ENCODE measurements around the gene DCC.

Gene DCC

DNA sequence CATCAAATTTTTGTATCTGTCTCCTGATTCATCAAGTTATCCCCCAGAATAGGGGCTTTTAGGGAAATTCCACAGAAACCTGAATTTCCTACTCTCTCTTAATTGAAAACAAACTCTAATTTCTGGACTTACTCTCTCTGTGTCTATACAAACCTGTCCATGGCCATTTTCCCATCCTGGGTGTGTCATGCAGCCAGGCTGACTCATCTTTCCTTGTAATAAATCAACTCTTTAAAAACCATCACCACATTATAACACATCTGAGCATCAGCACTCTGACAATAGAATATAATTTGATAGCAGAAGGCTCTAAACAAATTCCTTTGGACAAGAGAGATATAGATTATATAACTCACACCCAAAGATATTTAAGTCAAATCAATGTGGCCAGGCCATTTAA lies 610.2 kb downstream of the DCC start:
- DNase-seq, result no peak

DNA sequence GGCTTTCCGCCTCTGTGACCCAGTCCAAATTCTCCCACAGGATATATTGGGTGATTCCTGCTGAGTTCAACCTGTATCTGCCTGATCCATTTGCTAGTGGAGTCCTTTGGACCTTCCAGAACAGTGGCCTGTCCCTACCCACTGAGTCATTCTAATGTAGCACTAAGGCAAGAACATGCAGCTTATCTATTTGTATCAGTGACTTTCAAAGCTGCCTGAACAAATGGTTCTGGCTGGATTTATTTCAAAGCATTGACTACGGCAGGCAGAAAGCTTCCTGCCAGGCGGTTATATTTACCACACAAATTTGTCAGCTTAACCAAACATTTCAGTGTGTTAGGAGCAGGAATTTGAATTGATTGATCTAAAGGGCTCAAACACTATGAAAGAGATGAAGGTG lies 613.4 kb downstream of the DCC start:
- DNase-seq, result no peak

DNA sequence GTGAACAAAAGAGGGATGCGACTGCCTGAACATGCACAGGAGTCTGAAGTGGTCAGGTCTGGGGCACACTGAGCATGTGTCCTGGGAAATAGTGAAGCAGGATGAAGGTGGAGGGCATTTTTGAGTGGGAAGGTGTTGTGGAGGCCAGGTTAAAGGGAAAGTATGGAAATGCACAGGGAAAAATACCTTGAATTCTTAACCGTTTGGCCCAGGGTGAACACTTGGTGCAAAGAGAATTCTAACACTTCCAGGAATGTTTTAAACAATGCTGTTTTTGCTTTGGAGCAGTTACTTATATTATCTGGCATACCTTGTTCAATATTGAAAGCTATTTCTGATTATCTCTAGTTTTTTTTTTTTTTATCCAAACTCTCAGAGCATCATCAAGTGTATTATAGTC lies 623.5 kb downstream of the DCC start:
- DNase-seq, result no peak

DNA sequence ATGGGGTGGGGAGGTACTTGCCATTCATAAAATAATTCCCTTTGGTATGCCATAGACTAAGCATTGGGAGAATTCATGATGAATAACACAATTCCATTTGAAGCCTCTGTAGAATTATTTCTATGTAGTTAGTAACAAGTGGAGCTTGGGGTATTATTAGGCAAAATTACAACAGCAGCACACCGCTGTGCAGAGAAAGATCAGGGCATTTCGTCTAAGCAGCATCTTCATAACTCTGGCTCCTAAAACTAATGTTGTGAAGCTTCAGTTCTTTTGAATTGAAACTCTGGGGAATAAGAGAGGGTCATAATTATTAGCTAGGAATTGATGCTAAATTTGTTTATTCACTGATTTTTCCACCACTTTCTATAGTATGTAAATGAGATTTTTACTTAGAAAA lies 630.7 kb downstream of the DCC start:
- DNase-seq, result no peak

DNA sequence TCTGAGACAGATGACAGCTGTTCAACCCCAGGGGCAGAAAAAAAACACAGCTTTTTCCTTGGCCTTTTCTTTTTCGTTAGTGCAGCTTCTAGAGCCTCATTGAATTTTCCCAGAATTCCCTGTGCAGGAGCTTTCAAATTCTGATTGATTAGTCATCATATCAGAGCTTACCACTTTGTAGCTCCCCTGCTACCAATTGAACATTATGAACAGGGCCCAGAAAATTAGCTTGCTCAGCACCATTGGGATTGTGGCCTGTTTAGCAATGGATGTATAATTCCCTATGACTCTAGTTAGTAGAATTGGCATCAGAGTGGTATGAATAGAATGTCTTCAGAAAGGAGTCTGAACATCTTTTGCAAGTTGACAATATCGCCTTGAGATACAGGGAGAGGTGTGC lies 631.1 kb downstream of the DCC start:
- DNase-seq, result no peak

DNA sequence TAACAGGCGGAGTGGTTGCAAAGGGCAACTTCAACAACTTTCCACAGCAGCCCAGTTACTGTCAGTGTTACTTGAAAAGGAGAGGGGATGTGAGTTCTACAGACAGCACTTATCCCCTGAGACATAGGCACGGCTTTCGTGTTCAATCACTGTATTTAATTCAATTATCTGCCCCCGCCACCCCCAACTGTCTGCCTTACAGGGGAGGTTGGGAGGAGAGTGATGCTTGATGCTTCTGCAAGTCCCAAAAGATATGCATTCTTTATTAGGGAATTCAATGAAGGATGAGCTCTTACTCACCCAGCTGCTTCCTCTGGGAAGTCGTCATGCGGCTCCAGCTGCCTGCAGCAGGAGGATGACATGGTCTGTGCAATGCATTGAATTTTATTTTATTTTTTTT lies 639.9 kb downstream of the DCC start:
- DNase-seq, result no peak

DNA sequence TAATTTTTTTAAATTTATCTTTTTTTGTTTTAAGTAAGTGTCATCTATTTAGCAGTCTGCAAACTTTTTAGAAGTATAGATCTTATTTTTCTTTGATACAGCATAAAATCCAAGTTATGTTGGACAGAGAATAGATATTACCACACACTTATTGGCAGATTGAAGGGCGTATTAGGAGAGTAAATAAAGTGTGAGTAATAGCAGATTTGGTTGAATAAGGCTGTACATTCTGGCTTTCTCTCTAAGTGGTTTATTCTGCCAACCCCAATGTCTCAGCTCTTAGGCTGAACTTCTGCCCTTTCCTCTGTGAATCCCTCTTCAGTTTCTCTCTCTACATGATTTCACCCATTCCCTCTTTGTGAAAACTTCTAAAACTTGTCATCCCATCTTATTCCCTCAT lies 651.2 kb downstream of the DCC start:
- no peak for DNase-seq

DNA sequence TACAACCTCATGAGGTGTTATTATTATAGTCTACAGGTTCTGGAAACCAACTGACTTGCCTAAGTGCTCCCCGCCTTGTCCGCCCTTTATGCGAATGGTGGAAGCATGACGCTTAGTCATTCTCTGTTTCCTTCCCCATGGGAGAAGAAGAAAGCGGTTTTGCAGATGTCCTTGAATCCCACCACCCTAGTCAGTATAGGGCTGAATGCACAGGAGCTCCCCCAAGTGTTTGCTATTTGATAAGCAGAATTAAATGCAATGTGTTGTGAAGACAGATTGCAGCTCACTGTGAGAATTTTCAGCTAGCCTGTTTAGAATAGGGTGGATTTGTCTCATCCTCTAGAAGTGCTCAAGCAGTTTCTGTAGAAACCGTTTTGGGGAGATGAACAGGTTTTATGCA lies 652.0 kb downstream of the DCC start:
- no peak for DNase-seq

DNA sequence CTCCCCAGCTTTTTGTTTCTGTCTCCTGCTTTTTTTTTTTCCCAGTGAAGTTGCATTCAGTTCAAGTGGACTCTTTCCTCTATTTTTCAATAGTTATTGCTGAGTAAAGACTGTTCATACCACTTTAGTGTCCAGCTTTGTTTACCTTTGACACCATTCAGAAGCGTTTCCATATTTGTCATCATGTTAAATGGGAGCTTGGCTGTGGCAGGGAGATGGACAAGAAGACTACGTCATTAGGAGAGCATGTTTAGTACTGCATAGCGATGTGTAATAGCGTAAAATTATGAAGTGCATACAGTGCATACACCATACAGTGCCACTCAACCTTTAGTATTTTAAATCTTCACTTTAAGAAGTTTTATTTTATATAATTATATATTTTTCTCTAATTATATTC lies 655.9 kb downstream of the DCC start:
- no peak for DNase-seq

DNA sequence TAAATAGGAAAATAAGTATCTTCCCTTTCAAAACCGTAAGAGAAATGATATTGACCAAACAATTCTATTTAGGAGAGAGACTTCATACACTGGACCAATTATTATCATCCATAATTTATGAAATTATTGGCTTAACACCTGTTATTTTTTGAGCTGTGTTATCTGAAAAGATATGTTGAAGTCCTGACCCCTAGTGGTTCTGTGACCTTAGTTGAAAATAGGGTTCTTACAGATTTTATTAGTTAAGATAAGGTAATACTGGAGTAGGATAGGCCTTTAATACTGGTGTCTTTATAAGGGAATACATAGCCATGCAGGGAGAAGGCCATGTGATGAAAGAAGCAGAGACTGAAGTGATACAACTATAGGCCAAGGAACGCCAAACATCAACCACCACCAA lies 659.6 kb downstream of the DCC start:
- no peak for DNase-seq

DNA sequence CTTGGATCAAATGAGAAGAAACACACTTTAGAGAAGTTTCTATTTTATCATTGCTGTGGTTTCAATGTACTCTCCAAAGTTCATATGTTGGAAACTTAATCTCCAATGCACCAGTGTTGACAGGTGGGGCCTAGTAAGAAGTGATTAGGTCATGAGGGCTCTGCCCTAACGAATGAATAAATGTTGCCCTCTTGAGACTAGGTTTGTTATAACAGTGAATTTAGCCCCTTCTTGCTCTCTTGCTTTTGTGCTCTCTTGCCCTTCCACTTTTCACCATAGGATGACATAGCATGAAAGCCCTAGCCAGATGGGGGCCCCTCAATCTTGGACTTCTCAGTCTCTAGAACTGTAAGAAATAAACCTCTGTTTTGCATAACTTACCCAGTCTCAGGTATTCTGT lies 664.8 kb downstream of the DCC start:
- no peak for DNase-seq

DNA sequence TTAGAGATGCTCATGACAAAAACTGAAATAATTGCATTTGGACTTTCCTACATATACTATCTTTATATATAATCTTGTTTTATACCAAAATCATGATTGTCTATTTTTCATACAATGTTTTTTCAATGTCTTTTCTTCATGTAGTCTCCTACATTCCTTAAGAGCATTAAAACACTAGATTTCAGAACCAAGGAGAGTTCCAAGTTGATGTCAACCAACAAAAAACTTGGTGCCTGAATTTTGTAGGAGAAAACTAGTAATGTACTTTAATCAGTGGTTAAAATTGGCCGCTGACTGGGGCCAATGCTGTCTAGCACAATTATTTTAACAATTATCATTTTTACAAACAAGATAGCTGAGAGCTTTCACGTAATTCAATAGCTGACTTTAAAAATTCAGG lies 678.8 kb downstream of the DCC start:
- DNase-seq, result no peak

DNA sequence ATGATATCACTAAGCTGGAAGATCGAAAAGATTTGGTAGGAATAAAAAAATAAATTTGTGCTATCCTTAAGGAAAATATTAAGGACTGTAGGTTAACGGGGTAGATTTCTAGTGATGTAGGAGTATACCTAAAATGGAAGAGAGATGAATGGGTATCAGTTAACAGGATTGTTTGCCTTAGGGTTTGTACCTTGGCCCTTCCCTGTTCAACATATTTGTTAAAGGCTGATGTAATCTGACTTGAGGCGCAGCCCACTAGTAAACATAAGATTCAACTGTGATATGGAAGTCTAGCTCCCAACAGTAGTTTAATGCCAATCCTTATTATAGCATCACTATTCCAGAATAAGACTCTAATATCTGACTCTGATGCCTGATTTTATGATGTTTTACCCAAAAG lies 685.2 kb downstream of the DCC start:
- DNase-seq, result no peak

DNA sequence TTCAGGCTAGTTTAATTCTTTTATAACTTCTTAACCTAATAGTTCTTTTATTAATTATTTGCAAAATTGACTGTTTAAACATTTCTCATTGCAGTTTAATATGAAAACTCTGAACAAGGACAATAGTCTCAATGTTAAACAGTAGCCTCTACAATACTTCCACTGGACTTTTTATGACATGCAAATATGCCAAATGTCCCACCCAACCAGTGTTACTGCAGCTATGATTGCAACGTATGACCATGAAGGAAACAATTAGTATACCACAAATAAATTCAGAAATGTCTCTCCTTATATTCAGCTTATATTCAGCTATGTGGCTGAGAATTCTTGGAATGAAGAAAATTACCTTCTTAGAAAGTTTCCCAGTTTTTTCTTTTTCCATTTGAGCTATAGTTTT lies 688.6 kb downstream of the DCC start:
- no peak for DNase-seq

DNA sequence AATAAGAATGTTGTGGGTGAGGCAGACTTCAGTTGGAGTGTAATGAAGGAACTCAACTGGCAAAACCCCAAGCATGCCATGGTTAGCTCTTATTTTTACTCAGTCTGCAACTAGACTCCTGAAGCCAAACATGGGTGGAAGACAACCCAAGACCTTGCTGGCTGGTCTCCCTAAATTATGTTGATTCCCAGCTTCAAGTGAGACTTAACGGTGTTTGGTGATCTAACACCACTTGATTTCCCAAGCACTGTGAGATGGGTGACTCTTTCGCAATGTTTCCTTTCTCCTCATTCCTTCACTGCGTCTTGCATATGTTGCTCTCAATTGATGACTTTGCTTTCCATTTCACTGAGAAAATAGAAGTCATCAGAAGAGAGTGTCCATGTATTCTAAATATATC lies 693.1 kb downstream of the DCC start:
- DNase-seq, result no peak

DNA sequence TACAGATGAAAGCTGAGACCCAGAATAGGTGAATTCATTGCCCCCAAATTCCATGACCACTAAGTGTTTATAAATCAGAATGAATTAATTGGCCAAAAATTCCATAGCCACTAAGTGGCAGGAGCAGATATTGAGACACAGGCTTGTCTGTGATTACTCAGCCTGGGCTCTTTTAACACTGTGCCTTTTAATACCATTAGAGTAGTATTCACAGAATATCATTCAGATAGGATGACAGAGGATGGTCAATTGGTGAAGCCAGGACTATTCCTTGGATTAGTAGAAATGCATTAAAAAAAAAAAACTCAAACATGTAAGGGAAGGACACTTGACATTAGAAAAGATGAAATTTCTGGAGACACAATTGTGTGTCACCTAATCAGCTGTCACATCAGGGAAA lies 698.6 kb downstream of the DCC start:
- no peak for DNase-seq

DNA sequence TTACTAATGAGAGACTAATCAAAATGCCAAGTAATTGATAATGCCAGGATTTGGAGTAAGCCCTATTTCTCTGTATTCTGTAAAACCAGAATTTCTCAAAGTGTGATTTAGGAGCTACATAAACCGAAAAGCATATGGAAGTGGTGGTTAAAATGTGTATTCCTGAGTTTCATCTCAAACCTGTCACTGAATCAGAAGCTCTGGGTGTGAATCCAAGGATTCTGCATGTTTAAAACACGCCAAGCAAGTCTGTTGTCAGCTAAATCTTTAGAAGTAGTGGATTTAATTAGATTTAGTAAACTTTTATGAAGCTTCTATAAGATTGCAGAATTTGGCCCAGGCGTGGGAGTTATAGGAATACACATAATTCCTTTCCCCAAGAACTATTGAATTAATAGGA lies 700.3 kb downstream of the DCC start:
- no peak for DNase-seq

DNA sequence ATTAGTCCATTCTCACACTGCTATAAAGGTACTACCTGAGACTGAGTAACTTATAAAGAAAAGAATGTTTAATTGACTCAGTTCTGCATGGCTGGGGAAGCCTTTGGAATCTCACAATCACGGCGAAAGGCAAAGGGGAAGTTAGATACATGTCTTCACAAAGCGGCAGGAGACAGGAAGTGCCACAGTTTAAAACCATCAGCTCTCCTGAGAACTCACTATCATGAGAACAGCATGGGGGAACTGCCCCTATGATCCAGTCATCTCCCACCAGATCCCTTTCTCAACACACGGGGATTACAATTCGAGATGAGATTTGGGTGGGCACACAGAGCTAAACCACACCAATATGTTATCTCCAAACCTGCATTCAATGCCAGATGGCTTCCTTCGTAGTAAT lies 716.1 kb downstream of the DCC start:
- DNase-seq, result no peak

DNA sequence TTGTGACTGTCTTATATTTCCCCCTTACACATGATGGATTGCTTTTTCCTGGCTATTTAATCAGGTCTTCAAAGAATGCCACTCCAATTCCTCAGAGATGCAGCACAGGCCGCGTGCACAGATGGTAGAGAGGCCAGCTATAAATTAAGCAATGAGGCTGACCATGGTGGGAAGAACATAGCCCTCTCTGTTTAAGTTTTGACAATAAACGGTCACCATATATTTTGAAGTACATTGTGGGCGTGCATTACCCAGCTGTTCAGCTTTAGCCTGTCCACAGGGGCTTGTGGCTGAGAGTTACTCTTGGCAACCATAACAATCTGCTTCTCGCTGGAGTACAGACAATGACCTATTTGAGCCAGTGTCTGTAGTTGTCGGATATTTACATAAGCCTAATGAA lies 730.8 kb downstream of the DCC start:
- peak; percentile 46 for DNase-seq

DNA sequence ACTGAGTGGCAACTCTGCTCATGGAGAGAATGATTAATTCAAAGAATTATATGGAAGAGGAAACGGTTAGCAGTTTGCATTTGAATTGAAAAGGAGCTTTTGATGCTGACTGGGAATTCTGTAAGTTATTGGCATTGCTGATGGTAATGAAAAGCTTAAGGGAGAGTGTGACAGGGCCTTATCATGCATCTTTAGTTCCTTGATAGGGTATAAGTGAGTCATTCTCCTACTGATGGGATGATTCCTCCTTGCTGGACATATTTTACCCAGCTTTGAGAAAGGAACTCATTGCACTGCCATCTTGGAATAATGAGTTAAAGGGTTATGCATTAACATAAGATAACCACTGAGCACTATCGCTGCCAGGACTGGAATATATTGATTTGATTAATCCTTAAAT lies 740.7 kb downstream of the DCC start:
- DNase-seq, result no peak

DNA sequence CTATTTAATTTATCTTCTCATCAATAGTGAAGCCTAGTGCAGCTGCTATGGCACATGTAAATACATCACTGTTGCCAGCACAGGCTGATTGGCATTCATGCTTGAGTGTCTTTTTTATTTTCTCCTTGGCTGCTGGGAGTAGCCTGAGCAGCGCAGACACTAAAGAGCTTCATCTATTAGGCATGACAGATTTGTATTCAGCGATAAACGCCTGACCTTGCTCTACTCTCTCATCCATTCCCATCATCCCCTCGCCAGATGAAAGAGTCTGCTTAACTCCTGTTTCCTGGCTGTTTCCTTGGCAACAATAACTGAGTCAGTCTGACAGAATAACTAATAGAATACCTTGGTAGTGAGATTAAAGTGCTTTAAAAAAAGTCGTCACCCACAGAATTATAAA lies 753.6 kb downstream of the DCC start:
- DNase-seq, result no peak

DNA sequence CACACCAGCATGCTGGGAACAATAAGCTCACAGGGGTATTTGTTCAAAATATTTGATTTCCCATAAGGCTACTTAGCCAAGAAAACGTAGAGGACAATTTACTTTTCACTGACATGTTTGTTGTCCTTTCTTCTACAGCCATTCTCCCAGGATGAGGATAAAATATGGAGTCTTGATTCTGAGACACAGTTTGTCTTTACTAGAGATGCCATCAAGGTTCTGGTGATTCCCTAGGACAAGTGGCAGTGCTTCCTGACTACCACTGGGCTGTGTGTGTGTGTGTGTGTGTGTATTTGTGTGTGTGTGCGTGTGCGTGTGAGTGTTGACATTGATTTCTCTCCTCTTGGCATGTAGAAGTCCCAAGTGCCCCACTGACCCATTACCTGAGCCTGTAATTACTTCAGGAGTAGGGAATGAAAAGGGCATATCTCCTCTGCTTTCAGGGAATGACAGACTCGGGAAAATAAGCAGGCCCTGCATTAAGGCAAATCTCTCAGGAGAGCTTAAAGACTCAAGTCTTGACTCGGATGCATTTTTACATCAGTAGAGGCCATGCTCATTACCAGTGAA lies 761.6 kb downstream of the DCC start:
- no peak for DNase-seq

DNA sequence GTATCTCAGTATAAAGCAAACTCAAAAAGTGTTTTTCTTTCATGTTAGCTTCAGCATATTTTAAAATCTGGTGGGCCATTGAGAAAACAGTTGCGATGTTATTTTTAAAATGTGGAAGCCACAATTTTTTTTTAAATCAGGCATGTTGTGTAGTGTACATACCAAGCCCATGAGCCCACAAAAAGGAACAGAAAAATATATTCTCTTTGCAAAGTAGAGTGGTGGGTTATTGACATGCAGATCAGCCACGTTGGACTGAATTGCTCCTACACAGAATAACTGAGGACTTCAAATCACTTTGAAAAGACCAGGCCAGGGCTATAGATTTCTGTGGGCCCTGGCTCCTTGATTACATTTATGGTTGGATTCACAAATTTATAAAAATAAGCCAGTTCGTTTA lies 774.4 kb downstream of the DCC start:
- DNase-seq, result no peak

DNA sequence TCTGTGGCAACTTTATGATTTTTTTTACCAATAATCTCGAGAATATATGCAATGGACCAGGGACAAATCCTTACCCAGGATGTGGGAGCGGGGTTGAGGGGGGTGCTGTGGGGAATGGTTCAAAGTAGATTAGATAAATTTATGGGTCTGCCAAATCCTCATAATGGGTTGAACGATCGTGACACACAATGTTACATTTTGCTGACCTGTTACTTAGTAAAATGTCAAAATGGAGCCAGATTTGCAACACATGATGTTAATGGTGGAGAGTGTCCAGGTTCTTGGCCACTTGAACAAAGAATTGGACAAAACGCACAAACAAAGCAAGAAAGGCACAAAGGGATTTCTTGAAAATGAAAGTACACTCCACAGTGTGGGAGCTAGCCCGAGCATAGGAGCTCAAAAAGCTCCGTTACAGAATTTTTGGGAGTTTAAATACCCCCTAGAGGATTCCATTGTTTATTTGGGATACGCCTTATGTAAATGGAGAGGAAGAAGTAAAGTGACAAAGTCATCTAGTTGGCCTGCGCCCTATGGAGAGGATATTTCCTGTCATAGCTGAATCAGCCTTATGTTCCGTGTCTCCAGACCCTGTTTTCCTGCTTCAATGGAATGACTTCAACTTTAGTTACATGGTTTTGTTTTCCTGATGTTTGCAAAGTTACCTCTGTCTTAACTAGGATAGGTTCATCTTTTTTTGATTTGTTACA lies 776.0 kb downstream of the DCC start:
- DNase-seq, result no peak

DNA sequence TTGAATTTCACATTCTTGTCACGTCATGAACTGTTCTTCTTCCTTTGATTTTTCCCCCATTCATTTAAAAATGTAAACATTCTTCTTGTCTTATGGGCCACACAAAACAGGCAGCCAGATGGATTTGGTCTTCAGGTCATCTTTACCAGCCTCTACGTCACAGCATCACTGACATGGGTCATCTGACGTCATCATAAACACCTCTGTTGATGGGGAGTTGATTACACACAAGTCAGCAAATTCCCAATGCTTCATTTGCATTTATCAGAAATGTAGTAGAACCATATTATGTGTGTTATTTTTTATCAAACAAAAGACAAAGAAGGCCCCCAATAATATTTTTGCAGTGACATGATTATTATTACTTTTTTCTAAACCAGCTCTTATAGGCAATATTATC lies 777.9 kb downstream of the DCC start:
- no peak for DNase-seq

DNA sequence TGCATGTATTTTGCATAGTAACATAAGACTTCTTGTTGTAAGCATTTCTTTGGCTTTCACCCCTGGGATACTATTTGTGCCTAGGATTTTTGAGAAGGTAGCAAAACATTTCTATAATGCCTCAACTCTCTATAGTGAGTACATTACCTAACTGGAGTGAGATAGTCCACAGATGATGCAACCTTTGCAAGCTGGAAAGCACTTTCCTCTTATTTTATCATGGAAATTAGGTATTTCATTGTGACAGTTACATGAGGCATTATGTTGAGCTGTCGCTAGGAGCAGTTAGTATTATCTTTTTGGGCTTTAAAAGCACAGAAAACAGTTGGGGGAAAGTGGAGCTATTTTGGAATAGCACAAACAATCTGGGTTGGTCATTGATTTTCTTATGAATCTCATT lies 786.2 kb downstream of the DCC start:
- DNase-seq, result no peak

Data from NCI-H1417 treated with DMSO at 0.1 percent for 48 hours (cell line).